HCT116 (cell line): ENCODE data around the gene ANTXR2. TPM values are rescaled to one million over a fixed set of nuclear protein-coding genes. Genes with fewer than 3 reads are reported as not detected.

Experiments
- ATAC-seq: fragments of 200-7000 bp; cut with Tn5 transposase; 2 replicates; pipeline ENCODE4 v1.9.1; 2020; ENCODE audit warnings: mild to moderate bottlenecking, moderate library complexity
- BruUV-seq: library from RNA; stranded (reverse); fragments of 400-500 nt; replicated peaks from 2 replicates; lab custom pipeline; 2021; lab: Mats Ljungman, UMichigan
- CTCF ChIA-PET: fragments of 300-600 bp; sonication (Branson Sonifier 250); formaldehyde crosslinking; loops from one replicate; lab custom pipeline; 2021; ENCODE audit warnings: antibody characterized with exemption; lab: Charles Lee
- POLR2A ChIA-PET: fragments of 300-600, 350-600 bp; sonication (Branson Sonifier 250); formaldehyde crosslinking; loops from one replicate; lab custom pipeline; 2021; ENCODE audit warnings: antibody characterized with exemption; lab: Charles Lee
- RAD21 ChIA-PET, 2 experiments: fragments of 300-600 bp; sonication (Branson Sonifier 250); formaldehyde crosslinking; loops; one replicate each; lab custom pipeline; 2023; ENCODE audit warnings: low total read pairs in 2 of 2; ENCODE audit not compliant: uncharacterized antibody in 2 of 2, unreplicated experiment in 2 of 2, low non-redundant PET in 1 of 2; lab: Charles Lee
- DNase-seq: peaks from one replicate; pipeline ENCODE4 v3.0.0-alpha.2; 2010; ENCODE audit warnings: low read depth, low spot score
- H2AFZ ChIP-seq: fragments of 200-600 bp; shearing (Covaris generic), sonication (generic); 2 replicates; pipeline ENCODE4 v1.6.1; 2017; ENCODE audit warnings: low read depth, mixed run types, mixed read lengths, antibody characterized with exemption, low read length; ENCODE audit not compliant: poor library complexity, severe bottlenecking
- H3K27ac ChIP-seq: 2 replicates; pipeline ENCODE4 v1.5.1; 2012; ENCODE audit warnings: low read depth, low read length
- H3K27me3 ChIP-seq: fragments of 200-600 bp; sonication (generic); 2 replicates; pipeline ENCODE4 v1.6.1; 2016; ENCODE audit warnings: mixed run types, low read length, mixed read lengths; ENCODE audit not compliant: insufficient read depth
- H3K36me3 ChIP-seq, 2 experiments: fragments of 200-500 bp in 1 of 2; fragments of 200-600 bp in 1 of 2; sonication (Bioruptor generic) in 1 of 2; sonication (generic) in 1 of 2; 2 replicates each; pipeline versions ENCODE4 v1.5.1 to v1.6.1; 2014 to 2016; ENCODE audit warnings: low read length in 2 of 2, inconsistent platforms in 1 of 2, mixed read lengths in 1 of 2, mixed run types in 1 of 2; ENCODE audit not compliant: insufficient read depth in 2 of 2, control insufficient read depth in 1 of 2
- H3K4me1 ChIP-seq, 2 experiments: fragments of 200-600 bp in 1 of 2; sonication (generic) in 1 of 2; 2 replicates each; pipeline versions ENCODE4 v1.5.1 to v1.6.1; 2012 to 2017; ENCODE audit warnings: low read length in 2 of 2, inconsistent platforms in 1 of 2, mild to moderate bottlenecking in 1 of 2, mixed read lengths in 1 of 2, mixed run types in 1 of 2, moderate library complexity in 1 of 2; ENCODE audit not compliant: insufficient read depth in 2 of 2, control insufficient read depth in 1 of 2
- H3K4me2 ChIP-seq: fragments of 200-600 bp; sonication (generic); 2 replicates; pipeline ENCODE4 v1.6.1; 2017; ENCODE audit warnings: mixed run types, low read length, mixed read lengths
- H3K4me3 ChIP-seq, 2 experiments: fragments of 200-600 bp in 1 of 2; sonication (generic) in 1 of 2; replicated peaks in 1 of 2; 2 replicates each; pipeline ENCODE4 v1.5.1; 2011 to 2016; ENCODE audit warnings: low read length in 2 of 2, control low read depth in 1 of 2, low read depth in 1 of 2, mild to moderate bottlenecking in 1 of 2, mixed read lengths in 1 of 2, mixed run types in 1 of 2
- H3K79me2 ChIP-seq: fragments of 200-600 bp; sonication (generic); 2 replicates; pipeline ENCODE4 v1.6.1; 2017; ENCODE audit warnings: mild to moderate bottlenecking, mixed run types, low read length, moderate library complexity, mixed read lengths; ENCODE audit not compliant: insufficient read depth
- H3K9ac ChIP-seq: fragments of 200-600 bp; sonication (generic); 2 replicates; pipeline ENCODE4 v1.6.1; 2016; ENCODE audit warnings: low read length, mixed read lengths
- H3K9me2 ChIP-seq: fragments of 200-600 bp; sonication (generic), shearing (Covaris generic); 2 replicates; pipeline ENCODE4 v1.6.1; 2017; ENCODE audit warnings: mixed run types, mild to moderate bottlenecking, moderate library complexity; ENCODE audit not compliant: insufficient read depth
- H3K9me3 ChIP-seq, 2 experiments: fragments of 200-500 bp in 1 of 2; fragments of 200-600 bp in 1 of 2; sonication (Bioruptor generic) in 1 of 2; sonication (generic) in 1 of 2; 2 replicates each; pipeline ENCODE4 v1.6.1; 2014 to 2017; ENCODE audit warnings: low read length in 2 of 2, mixed read lengths in 2 of 2, inconsistent platforms in 1 of 2, low read depth in 1 of 2, mild to moderate bottlenecking in 1 of 2, mixed run types in 1 of 2, moderate library complexity in 1 of 2; ENCODE audit not compliant: control insufficient read depth in 1 of 2, insufficient read depth in 1 of 2
- H4K20me1 ChIP-seq: fragments of 200-600 bp; sonication (generic), shearing (Covaris generic); 2 replicates; pipeline ENCODE4 v1.6.1; 2017; ENCODE audit warnings: mixed run types, mild to moderate bottlenecking, moderate library complexity; ENCODE audit not compliant: insufficient read depth
- ATF3 ChIP-seq: IDR thresholded peaks from 2 replicates; pipeline ENCODE4 v1.6.1; 2012
- CEBPB ChIP-seq: IDR thresholded peaks from 2 replicates; pipeline ENCODE4 v1.6.1; 2012; ENCODE audit warnings: low read depth
- CTCF ChIP-seq, 3 experiments: fragments of 200-600 bp in 1 of 3; sonication (generic) in 1 of 3; IDR thresholded peaks in 2 of 3; conservative IDR thresholded peaks in 1 of 3; 2 replicates each; pipeline ENCODE4 v1.5.1; 2012 to 2017; ENCODE audit warnings: low read depth in 2 of 3, low read length in 2 of 3, antibody characterized with exemption in 1 of 3, borderline replicate concordance in 1 of 3, control low read depth in 1 of 3, mild to moderate bottlenecking in 1 of 3, mixed read lengths in 1 of 3, mixed run types in 1 of 3, moderate library complexity in 1 of 3; ENCODE audit not compliant: insufficient read depth in 1 of 3
- EGR1 ChIP-seq: IDR thresholded peaks from 2 replicates; pipeline ENCODE4 v1.6.1; 2012; ENCODE audit warnings: low read depth
- ELF1 ChIP-seq: IDR thresholded peaks from 2 replicates; pipeline ENCODE4 v1.6.1; 2012; ENCODE audit warnings: low read depth, borderline replicate concordance
- JUND ChIP-seq: IDR thresholded peaks from 2 replicates; pipeline ENCODE4 v1.6.1; 2012
- RAD21 ChIP-seq: IDR thresholded peaks from 2 replicates; pipeline ENCODE4 v1.6.1; 2012; ENCODE audit warnings: low read depth, mild to moderate bottlenecking
- TCF7L2 ChIP-seq: IDR thresholded peaks from 2 replicates; pipeline ENCODE4 v1.7.0; 2011; ENCODE audit warnings: borderline replicate concordance, inconsistent platforms; ENCODE audit not compliant: insufficient read depth, insufficient read length; ENCODE audit errors: extremely low read depth
- intact Hi-C: fragments of 100-400 bp; cut with micrococcal nuclease; formaldehyde crosslinking; loops from 2 replicates; pipeline ENCODE4 v1.10.0; 2022
- total RNA-seq: library from RNA; stranded (reverse); gene quantifications from one replicate; pipeline ENCODE4 v1.2.1, GENCODE V29; 2021; ENCODE audit not compliant: unreplicated experiment

The ANTXR2 gene
- total RNA-seq, 1 experiment from 2014 or later: 6.3 TPM

- H2AFZ ChIP-seq: no peak overlapping the region
- no peak overlapping the region for H3K9ac ChIP-seq
- RAD21 ChIA-PET: interaction anchor here in 1 of 2 experiments (0.7 kb wide), 1 partner anchor 91 kb away, joined by 3 read pairs; no protein-coding TSS in a partner anchor
- no peaks in the 10 kb centered on the region for H3K4me1 ChIP-seq
- H3K79me2 ChIP-seq: no peaks in the 10 kb centered on the region
- POLR2A ChIA-PET: no interaction called here
- H3K9me3 ChIP-seq: no peaks in the 10 kb centered on the region
- CTCF ChIA-PET: no interaction called here
- no peak overlapping the region for H3K27ac ChIP-seq
- no peaks in the 10 kb centered on the region for H3K27me3 ChIP-seq
- H3K4me2 ChIP-seq: no peak overlapping the region
- ATAC-seq (no peak), DNase-seq (no peak)
- H3K9me2 ChIP-seq: no peaks in the 10 kb centered on the region
- TF ChIP-seq JUND (no peak), TCF7L2 (no peak), ATF3 (no peak), EGR1 (no peak), ELF1 (no peak), CEBPB (no peak)
- H4K20me1 ChIP-seq: no peaks in the 10 kb centered on the region
- H3K4me3 ChIP-seq: no peak overlapping the region
- H3K36me3 ChIP-seq: no peaks in the 10 kb centered on the region
- intact Hi-C loops: no loop called here
- no TSS peak for BruUV-seq
These were observed 37.7 kb downstream of the ANTXR2 start for GRCh38 chr4:80035336-80035735.

- H3K9ac ChIP-seq: no peak overlapping the region
- no peak overlapping the region for H3K4me3 ChIP-seq
- BruUV-seq: no TSS peak
- no peaks in the 10 kb centered on the region for H4K20me1 ChIP-seq
- H3K9me3 ChIP-seq: no peaks in the 10 kb centered on the region
- no peaks in the 10 kb centered on the region for H3K9me2 ChIP-seq
- H3K4me2 ChIP-seq: no peak overlapping the region
- ChIA-PET POLR2A (no interaction called here), CTCF (no interaction called here), RAD21 (no interaction called here)
- H3K36me3 ChIP-seq: no peaks in the 10 kb centered on the region
- DNase-seq (no peak), ATAC-seq (peak; percentile 52)
- H3K27ac ChIP-seq: no peak overlapping the region
- no peaks in the 10 kb centered on the region for H3K4me1 ChIP-seq
- no peaks in the 10 kb centered on the region for H3K27me3 ChIP-seq
- H2AFZ ChIP-seq: no peak overlapping the region
- H3K79me2 ChIP-seq: no peaks in the 10 kb centered on the region
- peak in 2 of 3 experiments; percentile 18 to 34; a peak in 2 of 6 replicates for TF ChIP-seq CTCF (IDR thresholded peaks at IDR 0.05 in 2 of 3, conservative IDR thresholded peaks at IDR 0.05 in 1 of 3; ENCODE audit: borderline replicate concordance in 1 of 3, insufficient read depth in 1 of 3, low read depth in 2 of 3, low read length in 2 of 3)
- no peak for TF ChIP-seq RAD21
- intact Hi-C loops: no loop called here
These were observed 39.4 kb downstream of the ANTXR2 start for GRCh38 chr4:80033581-80033980.
